Measurements from ENCODE around the gene DCDC2C. TPM values are rescaled to one million over a fixed set of nuclear protein-coding genes. Genes with fewer than 3 reads are reported as not detected.

Gene DCDC2C
- total RNA-seq, 1 donor from 2014 or later, result not detected

- Mint-ChIP-seq H3K36me3 (peaks cover 3% of the 10 kb centered on the region), H3K27ac (no peak overlapping the region), H3K9me3 (peaks cover 5% of the 10 kb centered on the region), H3K4me3 (no peak overlapping the region), H3K27me3 (ENCODE audit: insufficient read depth, low read depth) (peaks cover 11% of the 10 kb centered on the region), H3K4me1 (peaks cover 39% of the 10 kb centered on the region)
- no peak for TF ChIP-seq CTCF (IDR thresholded peaks at IDR 0.05)
- no peak for TF ChIP-seq EZH2phosphoT487 (IDR thresholded peaks at IDR 0.05)
- no peak for TF ChIP-seq EZH2 (IDR thresholded peaks at IDR 0.05)
- H3K9ac ChIP-seq, result no peak overlapping the region
- DNase-seq (ENCODE audit: low spot score), result no peak
- no peaks in the 10 kb centered on the region for H3K36me3 ChIP-seq
- H3K4me1 ChIP-seq, result peaks cover 16% of the 10 kb centered on the region
- H3K4me2 ChIP-seq, result no peak overlapping the region
- no peak overlapping the region for H3K4me3 ChIP-seq
- no peak overlapping the region for H3K27ac ChIP-seq
- H4K20me1 ChIP-seq (ENCODE audit: low read depth), result no peaks in the 10 kb centered on the region
- no peaks in the 10 kb centered on the region for H3K79me2 ChIP-seq (ENCODE audit: low read depth)
- H2AFZ ChIP-seq (replicated peaks), result peak overlapping the region; percentile 26
- H3K27me3 ChIP-seq, result no peaks in the 10 kb centered on the region
- no peaks in the 10 kb centered on the region for H3K9me3 ChIP-seq (ENCODE audit: low read depth)
- H3F3A ChIP-seq (ENCODE audit: low read depth), result peaks cover 9% of the 10 kb centered on the region
Measured at GRCh38 chr2:3709225-3709624, 5.8 kb downstream of the DCDC2C start.

- no peak overlapping the region for H3K4me2 ChIP-seq
- H3K79me2 ChIP-seq (ENCODE audit: low read depth), result no peaks in the 10 kb centered on the region
- Mint-ChIP-seq H3K4me1 (peaks cover 14% of the 10 kb centered on the region), H3K27ac (no peak overlapping the region), H3K4me3 (no peak overlapping the region), H3K36me3 (no peaks in the 10 kb centered on the region), H3K27me3 (ENCODE audit: insufficient read depth, low read depth) (peaks cover 6% of the 10 kb centered on the region), H3K9me3 (no peaks in the 10 kb centered on the region)
- no peaks in the 10 kb centered on the region for H3K9me3 ChIP-seq (ENCODE audit: low read depth)
- no peaks in the 10 kb centered on the region for H3K27me3 ChIP-seq
- no peaks in the 10 kb centered on the region for H3K4me1 ChIP-seq
- no peak overlapping the region for H3K9ac ChIP-seq
- no peak overlapping the region for H3K27ac ChIP-seq
- no peaks in the 10 kb centered on the region for H4K20me1 ChIP-seq (ENCODE audit: low read depth)
- H2AFZ ChIP-seq (replicated peaks), result no peak overlapping the region
- no peak overlapping the region for H3K4me3 ChIP-seq
- no peak for DNase-seq (ENCODE audit: low spot score)
- no peaks in the 10 kb centered on the region for H3K36me3 ChIP-seq
- H3F3A ChIP-seq (ENCODE audit: low read depth), result no peaks in the 10 kb centered on the region
- TF ChIP-seq EZH2 (IDR thresholded peaks at IDR 0.05) (no peak), EZH2phosphoT487 (IDR thresholded peaks at IDR 0.05) (no peak), CTCF (IDR thresholded peaks at IDR 0.05) (no peak)
Measured at GRCh38 chr2:3712424-3712823, 9.0 kb downstream of the DCDC2C start.

DNA sequence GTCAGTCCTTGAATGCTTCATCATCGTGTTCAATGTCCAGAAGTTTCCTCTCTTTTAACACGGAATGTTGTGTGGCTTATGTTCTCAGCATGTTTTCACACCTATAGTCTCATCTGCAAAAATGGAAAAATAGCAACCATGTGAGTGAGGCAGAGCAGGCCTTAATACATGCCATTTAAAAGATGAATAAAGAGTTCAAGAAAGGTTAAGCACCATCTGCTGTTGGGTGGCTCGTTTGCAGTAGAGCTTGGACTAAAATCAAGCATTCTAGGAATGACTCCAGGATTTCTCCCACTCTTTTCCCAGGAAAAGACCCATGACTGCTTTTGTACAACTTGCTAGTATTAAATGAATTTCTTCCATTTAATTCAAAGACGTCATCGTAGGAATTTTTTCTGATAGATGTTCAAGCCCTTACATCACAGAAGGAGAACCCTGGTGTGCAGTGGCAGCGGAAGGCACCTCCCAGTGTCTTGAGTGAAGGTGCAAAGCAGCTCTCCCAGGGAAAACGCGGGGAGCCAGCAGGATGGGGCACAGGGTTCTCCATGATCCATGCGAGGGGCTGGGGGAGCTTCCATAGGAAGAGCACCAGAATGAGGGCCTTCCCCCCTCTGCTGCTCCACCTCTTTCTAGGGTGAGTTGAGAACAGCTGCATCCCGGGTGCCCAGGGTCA lies 9.6 kb downstream of the DCDC2C start:
- H3K27ac ChIP-seq, result no peak overlapping the region
- no peak overlapping the region for H3K4me2 ChIP-seq
- H3K9me3 ChIP-seq (ENCODE audit: low read depth), result no peaks in the 10 kb centered on the region
- no peak overlapping the region for H3K4me3 ChIP-seq
- no peak overlapping the region for H3K9ac ChIP-seq
- Mint-ChIP-seq H3K4me1 (peaks cover 9% of the 10 kb centered on the region), H3K9me3 (no peaks in the 10 kb centered on the region), H3K27ac (no peak overlapping the region), H3K27me3 (ENCODE audit: insufficient read depth, low read depth) (peaks cover 6% of the 10 kb centered on the region), H3K36me3 (no peaks in the 10 kb centered on the region), H3K4me3 (no peak overlapping the region)
- DNase-seq (ENCODE audit: low spot score), result no peak
- no peaks in the 10 kb centered on the region for H3K27me3 ChIP-seq
- H4K20me1 ChIP-seq (ENCODE audit: low read depth), result no peaks in the 10 kb centered on the region
- TF ChIP-seq EZH2 (IDR thresholded peaks at IDR 0.05) (no peak), CTCF (IDR thresholded peaks at IDR 0.05) (no peak), EZH2phosphoT487 (IDR thresholded peaks at IDR 0.05) (no peak)
- H2AFZ ChIP-seq (replicated peaks), result no peak overlapping the region
- no peaks in the 10 kb centered on the region for H3K79me2 ChIP-seq (ENCODE audit: low read depth)
- H3F3A ChIP-seq (ENCODE audit: low read depth), result no peaks in the 10 kb centered on the region
- H3K36me3 ChIP-seq, result no peaks in the 10 kb centered on the region
- no peaks in the 10 kb centered on the region for H3K4me1 ChIP-seq

Data from neural progenitor cell (in vitro differentiated cells).